HG03064 (cell line): Measurements from ENCODE around the gene CXCL16.
"Not testable (repeated sequence)": the region's sequence is repeated elsewhere in the genome, so short reads cannot be mapped to it uniquely, and the experiment has no call there.

ENCODE experiments used
- ATAC-seq: cut with Tn5 transposase; IDR thresholded peaks from one replicate; pipeline ENCODE4 v1.9.1; 2021; ENCODE audit warnings: low read depth; ENCODE audit not compliant: unreplicated experiment

CXCL16 gene

GRCh38 chr17:4703330-4703691 lies 36.4 kb downstream of the CXCL16 start:
- ATAC-seq: no peak

- ATAC-seq: no peak
These were observed 38.6 kb downstream of the CXCL16 start for GRCh38 chr17:4701116-4701515.

GRCh38 chr17:4699401-4700056 lies 40.2 kb downstream of the CXCL16 start:
- not testable (repeated sequence) for ATAC-seq

- no peak for ATAC-seq
These were observed 43.3 kb downstream of the CXCL16 start for GRCh38 chr17:4696437-4696805.

GRCh38 chr17:4693416-4693815 lies 46.3 kb downstream of the CXCL16 start:
- ATAC-seq: no peak

GRCh38 chr17:4691686-4692085 lies 48.0 kb downstream of the CXCL16 start:
- no peak for ATAC-seq

- ATAC-seq: no peak
These were observed 49.0 kb downstream of the CXCL16 start for GRCh38 chr17:4690745-4691144.

GRCh38 chr17:4689872-4690271 lies 49.9 kb downstream of the CXCL16 start:
- ATAC-seq: not testable (repeated sequence)

- ATAC-seq: not testable (repeated sequence)
These were observed 56.0 kb downstream of the CXCL16 start for GRCh38 chr17:4683739-4684138.
